HCT116 (cell line): ENCODE measurements around the gene IL1RAP.

Source experiments
- POLR2AphosphoS5 ChIP-seq: IDR thresholded peaks from 2 replicates; pipeline ENCODE4 v1.6.1; 2011; ENCODE audit warnings: mild to moderate bottlenecking, low read depth, low read length, moderate library complexity
- TF ChIP-seq, protein P1 (sequence below): IDR thresholded peaks from 2 replicates; pipeline ENCODE4 v1.6.1; 2012; ENCODE audit warnings: low read depth

DNA sequence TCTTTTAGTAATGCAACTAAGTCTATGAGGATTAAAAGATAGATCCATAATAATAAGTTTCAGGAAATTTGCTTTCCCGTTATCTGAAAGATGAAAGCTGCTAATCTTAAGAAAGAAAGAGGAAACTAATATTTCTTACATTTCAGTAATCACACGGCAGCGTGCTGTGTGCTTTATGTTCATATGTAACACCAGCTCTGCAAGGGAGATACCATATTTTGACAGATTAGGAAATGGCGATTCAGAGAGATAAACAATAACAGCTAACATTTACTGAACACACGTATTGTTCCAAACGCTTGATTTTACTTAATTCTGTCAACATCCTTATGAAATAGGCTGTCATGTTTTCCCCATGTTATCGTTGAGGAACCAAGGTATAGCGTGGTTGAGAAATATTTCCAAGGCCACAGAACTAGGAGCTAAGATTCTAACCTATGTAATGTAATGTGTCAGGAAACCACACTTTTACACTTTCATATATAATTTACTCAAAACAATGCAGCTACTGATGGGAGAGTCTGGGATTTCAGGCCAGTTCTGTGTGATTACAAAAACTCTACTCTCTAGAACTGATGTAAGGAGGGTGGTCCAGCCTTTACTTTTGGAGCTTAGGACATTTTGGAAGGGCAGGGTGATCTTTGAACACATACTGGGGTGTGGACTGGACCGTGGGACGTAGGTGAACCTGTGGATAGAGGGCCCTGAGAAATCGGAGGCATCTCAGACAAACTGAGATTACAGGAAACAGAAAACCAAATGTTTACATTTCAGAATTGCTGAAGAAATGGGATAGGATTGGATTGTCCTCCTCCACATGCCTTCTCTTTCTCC lies 100.6 kb downstream of the IL1RAP start:
- TF ChIP-seq, protein P1, sequence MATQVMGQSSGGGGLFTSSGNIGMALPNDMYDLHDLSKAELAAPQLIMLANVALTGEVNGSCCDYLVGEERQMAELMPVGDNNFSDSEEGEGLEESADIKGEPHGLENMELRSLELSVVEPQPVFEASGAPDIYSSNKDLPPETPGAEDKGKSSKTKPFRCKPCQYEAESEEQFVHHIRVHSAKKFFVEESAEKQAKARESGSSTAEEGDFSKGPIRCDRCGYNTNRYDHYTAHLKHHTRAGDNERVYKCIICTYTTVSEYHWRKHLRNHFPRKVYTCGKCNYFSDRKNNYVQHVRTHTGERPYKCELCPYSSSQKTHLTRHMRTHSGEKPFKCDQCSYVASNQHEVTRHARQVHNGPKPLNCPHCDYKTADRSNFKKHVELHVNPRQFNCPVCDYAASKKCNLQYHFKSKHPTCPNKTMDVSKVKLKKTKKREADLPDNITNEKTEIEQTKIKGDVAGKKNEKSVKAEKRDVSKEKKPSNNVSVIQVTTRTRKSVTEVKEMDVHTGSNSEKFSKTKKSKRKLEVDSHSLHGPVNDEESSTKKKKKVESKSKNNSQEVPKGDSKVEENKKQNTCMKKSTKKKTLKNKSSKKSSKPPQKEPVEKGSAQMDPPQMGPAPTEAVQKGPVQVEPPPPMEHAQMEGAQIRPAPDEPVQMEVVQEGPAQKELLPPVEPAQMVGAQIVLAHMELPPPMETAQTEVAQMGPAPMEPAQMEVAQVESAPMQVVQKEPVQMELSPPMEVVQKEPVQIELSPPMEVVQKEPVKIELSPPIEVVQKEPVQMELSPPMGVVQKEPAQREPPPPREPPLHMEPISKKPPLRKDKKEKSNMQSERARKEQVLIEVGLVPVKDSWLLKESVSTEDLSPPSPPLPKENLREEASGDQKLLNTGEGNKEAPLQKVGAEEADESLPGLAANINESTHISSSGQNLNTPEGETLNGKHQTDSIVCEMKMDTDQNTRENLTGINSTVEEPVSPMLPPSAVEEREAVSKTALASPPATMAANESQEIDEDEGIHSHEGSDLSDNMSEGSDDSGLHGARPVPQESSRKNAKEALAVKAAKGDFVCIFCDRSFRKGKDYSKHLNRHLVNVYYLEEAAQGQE: no peak
- TF ChIP-seq POLR2AphosphoS5: no peak
